HG03442 (cell line): Measurements from ENCODE around the gene RWDD3.

Source experiments
- ATAC-seq: cut with Tn5 transposase; IDR thresholded peaks from one replicate; pipeline ENCODE4 v1.9.1; 2021; ENCODE audit warnings: mild to moderate bottlenecking, moderate library complexity; ENCODE audit not compliant: unreplicated experiment

RWDD3 gene

GRCh38 chr1:95281781-95282517 is 47.9 kb downstream of the RWDD3 start:
- no peak for ATAC-seq

GRCh38 chr1:95282518-95282895 is 48.5 kb downstream of the RWDD3 start:
- ATAC-seq: no peak

- ATAC-seq: no peak
Measured at GRCh38 chr1:95284420-95284819, 50.4 kb downstream of the RWDD3 start.

DNA sequence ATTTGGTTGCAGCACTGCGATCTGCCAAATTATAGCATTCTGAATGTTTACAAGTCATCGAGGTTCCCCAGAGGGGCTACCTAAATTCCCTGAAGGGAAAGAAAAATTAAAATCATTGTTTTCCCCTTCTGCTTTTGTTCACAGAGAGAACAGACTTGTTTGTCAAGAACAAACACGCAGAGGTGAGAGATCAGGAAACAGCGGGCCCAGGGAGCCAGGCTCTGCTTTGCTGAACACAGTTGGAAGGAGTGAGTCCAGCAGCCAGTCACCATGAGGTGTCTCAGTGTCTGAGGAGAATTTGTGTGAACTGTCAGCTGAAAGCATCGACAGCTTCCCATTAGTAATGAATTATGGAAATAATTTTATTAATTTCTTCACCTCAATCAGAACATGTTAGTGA is 52.5 kb downstream of the RWDD3 start:
- no peak for ATAC-seq

DNA sequence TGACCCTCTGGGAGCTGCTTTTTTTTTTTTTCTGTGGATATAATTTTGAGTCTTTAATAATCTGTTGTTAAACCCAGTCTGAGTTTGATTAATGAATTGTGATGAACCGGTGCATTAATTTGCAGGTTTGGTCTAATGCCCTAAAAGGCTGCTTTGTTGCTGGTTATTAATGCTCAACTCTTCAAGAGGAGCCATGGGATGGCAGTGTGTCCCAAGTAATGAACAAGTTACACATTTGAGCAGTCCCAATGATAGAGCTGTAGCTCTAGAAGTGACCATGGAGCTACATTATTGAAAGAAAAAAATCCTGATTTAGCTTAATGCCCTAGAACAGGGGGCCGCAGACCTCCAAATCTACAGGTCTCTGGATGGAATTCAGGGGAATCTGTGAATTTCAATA is 53.1 kb downstream of the RWDD3 start:
- no peak for ATAC-seq

DNA sequence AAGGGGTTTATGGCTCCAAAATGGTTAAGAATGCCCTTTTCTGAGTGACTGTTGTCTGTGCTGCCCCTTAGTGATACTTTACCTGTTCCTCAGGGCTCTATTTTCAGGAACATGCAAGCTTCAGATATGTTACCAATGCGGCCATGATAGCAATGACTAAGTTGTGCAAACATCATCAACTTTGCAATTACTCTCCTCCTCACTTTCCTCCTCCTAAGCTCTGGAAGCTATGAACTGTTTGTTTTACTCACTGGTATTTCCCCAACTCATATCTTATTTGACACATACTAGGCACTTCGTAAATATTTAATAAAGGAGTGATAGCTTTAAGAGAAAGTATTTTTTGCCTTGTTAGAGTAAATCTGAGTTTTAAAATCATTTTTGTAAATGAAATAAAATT is 53.8 kb downstream of the RWDD3 start:
- ATAC-seq: no peak
